Lung (tissue), 12 donors: ENCODE results near the gene SCN4B. TPM values are rescaled to one million over a fixed set of nuclear protein-coding genes. Genes with fewer than 3 reads are reported as not detected.

Source experiments
- ATAC-seq: fragments of 200-7000 bp; cut with Tn5 transposase; one replicate; pipeline ENCODE4 v1.9.1; 2020; ENCODE audit warnings: moderate number of reproducible peaks; ENCODE audit not compliant: insufficient read depth, low FRiP score
- DNase-seq, 3 donors: peaks; one replicate each; pipeline ENCODE4 v3.0.0-alpha.2; 2013 to 2017
- H3K27ac ChIP-seq, 2 donors: one replicate each; pipeline ENCODE4 v1.5.1; 2013; ENCODE audit warnings: mild to moderate bottlenecking in 2 of 2, moderate library complexity in 2 of 2, control low read depth in 1 of 2, inconsistent platforms in 1 of 2, low read depth in 1 of 2, low read length in 1 of 2
- H3K27me3 ChIP-seq, 3 donors: one replicate each; pipeline ENCODE4 v1.5.1; 2013; ENCODE audit warnings: low read length in 2 of 3; ENCODE audit not compliant: control insufficient read depth in 3 of 3, insufficient read depth in 3 of 3
- H3K36me3 ChIP-seq, 4 donors: one replicate each; pipeline ENCODE4 v1.5.1; 2013; ENCODE audit warnings: low read length in 4 of 4, mild to moderate bottlenecking in 1 of 4, moderate library complexity in 1 of 4; ENCODE audit not compliant: control insufficient read depth in 4 of 4, insufficient read depth in 4 of 4
- H3K4me1 ChIP-seq, 5 donors: one replicate each; pipeline ENCODE4 v1.5.1; 2013; ENCODE audit warnings: low read length in 5 of 5, mild to moderate bottlenecking in 2 of 5, moderate library complexity in 1 of 5; ENCODE audit not compliant: control insufficient read depth in 5 of 5, insufficient read depth in 5 of 5
- H3K4me3 ChIP-seq: one replicate; pipeline ENCODE4 v1.5.1; 2013; ENCODE audit warnings: mild to moderate bottlenecking, control low read depth, moderate library complexity
- H3K9ac ChIP-seq, 2 donors: one replicate each; pipeline ENCODE4 v1.5.1; 2013; ENCODE audit warnings: low read length in 2 of 2, control low read depth in 1 of 2; ENCODE audit not compliant: insufficient read depth in 1 of 2
- H3K9me3 ChIP-seq, 4 donors: one replicate each; pipeline ENCODE4 v1.5.1; 2013; ENCODE audit warnings: low read length in 3 of 4, mild to moderate bottlenecking in 1 of 4, moderate library complexity in 1 of 4; ENCODE audit not compliant: control insufficient read depth in 4 of 4, insufficient read depth in 3 of 4
- CTCF ChIP-seq: IDR thresholded peaks from 2 replicates; pipeline ENCODE4 v1.5.1; 2012; ENCODE audit warnings: mild to moderate bottlenecking; ENCODE audit errors: control extremely low read depth, extremely low read depth
- WGBS, 2 donors: extraction: QIAGEN DNeasy Blood & Tissue Kit; methylation state at CpG; one replicate each; pipeline ENCODE4 v1.1.7; 2013; 5-methylcytosine and 5-hydroxymethylcytosine counted together
- polyA plus RNA-seq, 2 donors: library from polyadenylated mRNA; stranded (reverse); fragments of 200-250 nt; gene quantifications; one replicate each; pipeline ENCODE4 v1.2.1, GENCODE V29; 2013
- total RNA-seq, 2 donors: library from RNA; depleted of rRNA in 1 of 2; stranded (reverse); fragments of >200 nt in 1 of 2; gene quantifications; one replicate each; pipeline ENCODE4 v1.2.1, GENCODE V29; 2014 to 2021
- donor health status: control.
- donor health status: control.
- donor health status: Bipolar disorder and iron deficiency.
- donor health status: healthy.
- donor health status: DM: yes; HTN: yes; CAD: no.

SCN4B gene
- total and polyA plus RNA-seq, 4 donors: 0.95 to 5.2 (median 2.3) TPM

- no peak for ATAC-seq
- WGBS, 2 donors: 85 to 87% methylated on average over 7 of the region's 7 CpGs
- Histone ChIP-seq H3K9ac (no peak overlapping the region), H3K9me3 (no peaks in the 10 kb centered on the region), H3K27me3 (no peaks in the 10 kb centered on the region), H3K4me1 (no peaks in the 10 kb centered on the region), H3K36me3 (no peaks in the 10 kb centered on the region), H3K27ac (no peak overlapping the region), H3K4me3 (no peak overlapping the region)
- no peak for DNase-seq
- TF ChIP-seq CTCF: no peak
These were observed 26.4 kb downstream of the SCN4B start for GRCh38 chr11:118126082-118126838.

- no peak for DNase-seq
- no peak for ATAC-seq
- no peak for TF ChIP-seq CTCF
- Histone ChIP-seq H3K9ac (no peak overlapping the region), H3K9me3 (no peaks in the 10 kb centered on the region), H3K27ac (no peak overlapping the region), H3K27me3 (peaks cover 0 to 2% (median 0%) of the 10 kb centered on the region in 3 donors), H3K36me3 (no peaks in the 10 kb centered on the region), H3K4me1 (no peaks in the 10 kb centered on the region), H3K4me3 (no peak overlapping the region)
- WGBS, 2 donors: 74 to 83% methylated on average over 8 of the region's 8 CpGs
These were observed 27.6 kb downstream of the SCN4B start for GRCh38 chr11:118124929-118125535.

- WGBS, 2 donors: 93 to 100% methylated on average over 1 of the region's 1 CpG
- H3K4me3 ChIP-seq: no peak overlapping the region
- H3K36me3 ChIP-seq: no peaks in the 10 kb centered on the region
- H3K27me3 ChIP-seq: peaks cover 0 to 2% (median 2%) of the 10 kb centered on the region in 3 donors
- no peak for TF ChIP-seq CTCF
- no peak overlapping the region for H3K9ac ChIP-seq
- ATAC-seq (no peak), DNase-seq (no peak)
- no peaks in the 10 kb centered on the region for H3K9me3 ChIP-seq
- no peak overlapping the region for H3K27ac ChIP-seq
- H3K4me1 ChIP-seq: no peaks in the 10 kb centered on the region
These were observed 31.8 kb downstream of the SCN4B start for GRCh38 chr11:118120793-118121192.
